ENCODE results near the gene GPR137. TPM values are rescaled to one million over a fixed set of nuclear protein-coding genes. Genes with fewer than 3 reads are reported as not detected.
"Not testable (repeated sequence)": the region's sequence is repeated elsewhere in the genome, so short reads cannot be mapped to it uniquely, and the experiment has no call there.

GPR137 gene
- 5.4 and 11.0 TPM in 2 replicates for total RNA-seq

- DNase-seq (ENCODE audit: low read depth, low spot score): no peak
Measured at GRCh38 chr11:64284962-64285884, at the start of gene GPR137. Gene GPR137, plus strand, starts transcription at chr11:64285848. Its CDS starts 677 bp downstream, at chr11:64286525.

GRCh38 chr11:64237484-64237951 lies 48.1 kb upstream of the GPR137 start:
- no peak for DNase-seq (ENCODE audit: low read depth, low spot score)

GRCh38 chr11:64238076-64238475 lies 47.6 kb upstream of the GPR137 start:
- DNase-seq (ENCODE audit: low read depth, low spot score): no peak

GRCh38 chr11:64238999-64239398 lies 46.6 kb upstream of the GPR137 start:
- no peak for DNase-seq (ENCODE audit: low read depth, low spot score)

GRCh38 chr11:64239662-64240434 lies 45.8 kb upstream of the GPR137 start:
- DNase-seq (ENCODE audit: low read depth, low spot score): no peak

- peak; percentile 80 for DNase-seq (ENCODE audit: low read depth, low spot score)
Measured at GRCh38 chr11:64240435-64241240, 45.0 kb upstream of the GPR137 start, which contains the start of gene FKBP2. Gene FKBP2, plus strand, starts transcription at chr11:64241095. Its CDS starts 1,293 bp downstream, at chr11:64242388.

GRCh38 chr11:64241241-64241490 lies 44.5 kb upstream of the GPR137 start:
- peak; percentile 97 for DNase-seq (ENCODE audit: low read depth, low spot score)

GRCh38 chr11:64241491-64242374 lies 43.9 kb upstream of the GPR137 start:
- DNase-seq (ENCODE audit: low read depth, low spot score): no peak

GRCh38 chr11:64243236-64243854 lies 42.3 kb upstream of the GPR137 start:
- DNase-seq (ENCODE audit: low read depth, low spot score): no peak

GRCh38 chr11:64244107-64244506 lies 41.5 kb upstream of the GPR137 start:
- no peak for DNase-seq (ENCODE audit: low read depth, low spot score)

- DNase-seq (ENCODE audit: low read depth, low spot score): no peak
Measured at GRCh38 chr11:64244966-64245365, 40.7 kb upstream of the GPR137 start.

- DNase-seq (ENCODE audit: low read depth, low spot score): no peak
Measured at GRCh38 chr11:64245401-64245796, 40.2 kb upstream of the GPR137 start.

- DNase-seq (ENCODE audit: low read depth, low spot score): no peak
Measured at GRCh38 chr11:64245797-64246620, 39.6 kb upstream of the GPR137 start.

GRCh38 chr11:64246621-64246870 lies 39.1 kb upstream of the GPR137 start:
- DNase-seq (ENCODE audit: low read depth, low spot score): not testable (repeated sequence)

- DNase-seq (ENCODE audit: low read depth, low spot score): no peak
Measured at GRCh38 chr11:64246871-64247728, 38.5 kb upstream of the GPR137 start, which contains the start of gene PPP1R14B. Gene PPP1R14B, minus strand, starts transcription at chr11:64246943. Its CDS starts 270 bp downstream, at chr11:64246673.

GRCh38 chr11:64247729-64248531 lies 37.7 kb upstream of the GPR137 start:
- DNase-seq (ENCODE audit: low read depth, low spot score): no peak

- DNase-seq (ENCODE audit: low read depth, low spot score): no peak
Measured at GRCh38 chr11:64248578-64248977, 37.1 kb upstream of the GPR137 start.

- no peak for DNase-seq (ENCODE audit: low read depth, low spot score)
Measured at GRCh38 chr11:64249038-64249437, 36.6 kb upstream of the GPR137 start.

All from pulmonary artery endothelial cell (primary cell).